Central memory CD4-positive, alpha-beta T cell (primary cell): ENCODE results near the gene MEGF6.

Source experiments
- DNase-seq: peaks from one replicate; pipeline ENCODE4 v3.0.0; 2022

MEGF6 gene

DNA sequence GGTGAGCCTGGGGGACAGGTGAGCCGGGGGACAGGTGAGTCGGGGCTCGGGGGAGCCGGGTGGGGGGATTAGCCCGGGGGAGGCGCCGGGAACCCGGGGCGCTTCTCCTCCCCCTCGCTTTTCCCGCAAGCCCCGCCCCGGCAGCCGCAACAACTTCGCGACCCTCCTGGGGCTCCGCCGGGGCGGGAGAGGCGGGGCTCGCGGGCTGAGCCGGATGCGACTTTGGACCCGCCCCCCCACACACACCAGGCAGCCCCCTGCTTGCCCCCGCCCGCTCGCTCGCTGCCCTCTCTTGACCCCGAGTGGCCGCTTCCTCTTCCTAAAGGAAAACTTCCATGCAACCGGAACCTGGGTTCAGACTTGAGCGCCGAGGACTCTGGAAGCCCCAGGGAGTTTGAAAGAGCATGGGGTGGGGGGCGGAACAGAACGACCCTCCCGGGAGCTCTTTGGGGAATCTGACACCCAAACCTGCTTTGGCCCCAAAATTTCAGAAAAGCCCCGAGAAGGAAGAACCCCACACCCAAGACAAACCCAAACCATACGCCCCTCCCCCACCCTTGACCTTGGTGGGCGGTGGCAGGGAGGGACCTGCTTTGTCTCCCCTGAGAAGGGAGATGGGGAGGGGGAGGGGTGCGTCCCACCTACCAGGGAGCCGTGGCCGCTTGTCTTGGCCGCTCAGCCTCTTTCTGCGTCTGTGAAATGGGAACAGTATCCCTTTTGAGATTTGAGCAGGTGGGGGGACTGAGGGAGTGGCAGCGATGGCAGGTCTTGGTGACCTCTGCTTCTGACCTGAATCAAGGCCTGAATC lies 156.3 kb downstream of the MEGF6 start:
- no peak for DNase-seq

DNA sequence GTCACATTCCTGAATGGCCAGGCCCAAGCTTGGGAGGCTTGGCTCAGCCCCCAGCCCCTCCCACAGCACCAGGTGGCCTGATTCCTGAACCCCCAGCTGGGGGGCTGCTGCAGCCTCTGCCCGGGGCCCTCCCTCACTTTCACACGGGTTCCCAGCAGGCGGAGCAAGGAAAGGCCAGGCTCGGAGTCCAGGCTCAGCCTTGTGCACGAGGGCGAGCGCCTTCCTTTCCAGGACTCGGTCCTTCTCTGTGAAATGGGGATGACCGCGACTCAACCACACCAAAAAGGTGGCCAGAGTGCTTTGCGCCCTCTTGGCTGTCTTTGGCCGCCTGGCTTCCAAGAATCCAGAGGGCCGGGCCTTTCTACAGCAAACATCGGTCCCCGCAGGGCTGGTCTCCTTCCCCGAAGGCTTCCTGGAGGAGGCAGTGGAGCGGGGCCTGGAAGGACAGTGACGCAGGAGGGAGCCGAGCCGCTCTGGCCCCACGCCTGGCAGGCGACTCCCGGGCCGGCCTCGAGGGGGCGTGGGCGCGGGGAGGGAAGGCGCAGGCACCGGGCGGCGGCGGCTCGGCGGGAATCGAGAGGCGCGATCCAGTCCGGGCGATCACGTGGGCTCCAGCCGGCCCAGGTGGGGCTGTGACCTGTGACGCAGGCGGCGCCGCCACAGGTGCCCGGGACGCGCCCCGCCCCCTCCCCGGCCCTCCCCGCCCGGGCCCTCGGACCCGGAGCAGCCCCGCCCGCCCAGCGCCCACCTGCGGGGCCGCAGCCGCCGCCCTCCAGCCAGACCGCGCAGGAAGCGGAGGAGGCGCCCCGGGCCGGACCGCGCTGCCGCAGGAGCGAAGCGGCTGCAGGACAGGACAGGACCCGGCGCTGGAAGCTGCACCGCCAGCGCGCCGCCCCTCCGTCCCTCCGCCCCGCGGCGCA lies 157.2 kb downstream of the MEGF6 start, which contains the start of gene ARHGEF16:
ARHGEF16 (plus strand) TSS at position 775 of the 920 bp plus-strand sequence. CDS start 8,420 bp downstream, outside the sequence.
- DNase-seq, result peak; percentile 25

GRCh38 chr1:3453203-3453761 lies 158.0 kb downstream of the MEGF6 start:
- DNase-seq, result peak; percentile 60

GRCh38 chr1:3452866-3453175 lies 158.5 kb downstream of the MEGF6 start:
- DNase-seq, result no peak

DNA sequence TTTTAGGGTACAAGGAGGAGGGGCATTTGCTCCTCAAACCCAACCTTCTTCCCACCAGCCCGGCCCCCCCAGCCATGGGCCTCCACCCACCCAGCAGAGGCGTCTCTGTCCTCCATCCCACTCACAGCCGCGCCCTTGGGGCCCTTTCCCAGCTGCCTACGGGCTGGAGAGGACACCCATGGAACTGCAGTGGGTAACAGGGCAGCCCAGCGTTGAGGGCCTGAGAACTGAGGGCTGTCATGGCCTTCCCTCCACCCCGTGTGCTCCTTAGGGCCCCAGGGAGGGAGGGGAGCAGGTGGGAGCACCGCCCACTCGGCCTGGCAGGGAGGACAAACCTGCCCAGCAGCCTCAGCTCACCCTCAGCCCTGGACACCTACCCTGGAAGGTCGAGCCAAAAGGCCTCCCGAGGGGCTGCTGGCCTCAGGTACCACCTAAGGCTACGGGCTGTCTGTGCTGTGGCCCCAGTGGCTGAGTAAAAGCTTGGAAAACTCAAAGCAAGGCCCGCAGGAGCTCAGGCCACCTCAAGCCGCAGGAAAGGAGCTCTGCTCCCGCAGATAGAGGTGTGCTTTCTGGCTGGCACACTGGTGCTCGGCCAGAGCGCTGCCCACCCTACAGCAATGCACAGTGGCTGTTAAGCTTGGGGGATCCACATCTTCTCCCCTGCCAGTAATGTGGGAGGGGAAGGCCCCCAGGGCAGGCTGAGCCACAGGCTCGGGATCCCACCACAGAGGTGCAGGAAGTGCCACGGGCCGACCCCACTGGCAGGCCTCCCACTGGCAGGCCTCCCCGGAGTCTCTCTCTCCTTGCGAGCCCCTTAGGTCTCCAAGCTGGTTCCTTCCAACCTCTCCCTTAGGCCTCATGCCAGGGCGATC lies 159.1 kb downstream of the MEGF6 start:
- DNase-seq, result no peak

DNA sequence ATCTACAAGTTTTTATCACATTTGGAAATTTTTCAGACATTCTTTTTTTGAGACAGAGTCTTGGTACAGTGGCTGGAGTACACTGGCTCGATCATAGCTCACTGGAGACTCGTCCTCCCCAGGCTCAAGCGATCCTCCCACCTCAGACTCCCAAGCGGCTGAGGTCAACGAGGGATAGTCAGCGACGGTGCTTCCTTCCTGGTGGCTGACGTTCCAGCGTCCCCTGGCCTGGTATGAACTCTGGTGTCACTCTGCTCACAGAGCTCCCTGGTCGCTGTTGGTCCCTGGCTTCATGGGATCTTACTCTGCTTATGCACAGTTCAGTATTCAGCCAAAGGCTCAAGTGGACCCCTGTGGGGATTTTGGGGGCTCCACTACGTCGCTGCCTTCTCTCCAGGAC lies 160.3 kb downstream of the MEGF6 start:
- no peak for DNase-seq

GRCh38 chr1:3450202-3450863 lies 161.0 kb downstream of the MEGF6 start:
- no peak for DNase-seq

- DNase-seq, result no peak
Observed at GRCh38 chr1:3444736-3445135, 166.6 kb downstream of the MEGF6 start.

- DNase-seq, result no peak
Observed at GRCh38 chr1:3444298-3444697, 167.0 kb downstream of the MEGF6 start.

DNA sequence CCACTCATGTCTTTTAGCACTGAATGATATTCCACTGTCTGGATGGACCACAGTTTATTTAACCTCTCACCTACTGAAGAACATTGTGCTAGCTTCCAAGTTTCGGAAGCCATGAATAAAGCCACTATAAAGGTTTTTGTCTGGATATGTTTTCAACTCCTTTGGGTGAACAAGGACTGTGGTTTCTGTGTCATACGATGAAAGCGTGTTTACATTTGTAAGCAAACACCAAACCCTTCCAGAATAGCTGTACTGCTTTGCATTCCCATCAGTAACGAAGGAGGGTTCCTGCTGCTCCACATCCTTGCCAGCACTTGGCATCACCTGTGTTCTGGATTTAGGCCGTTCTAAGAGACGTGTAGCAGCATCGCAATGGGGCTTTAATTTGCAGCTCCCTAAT lies 167.5 kb downstream of the MEGF6 start:
- DNase-seq, result no peak

DNA sequence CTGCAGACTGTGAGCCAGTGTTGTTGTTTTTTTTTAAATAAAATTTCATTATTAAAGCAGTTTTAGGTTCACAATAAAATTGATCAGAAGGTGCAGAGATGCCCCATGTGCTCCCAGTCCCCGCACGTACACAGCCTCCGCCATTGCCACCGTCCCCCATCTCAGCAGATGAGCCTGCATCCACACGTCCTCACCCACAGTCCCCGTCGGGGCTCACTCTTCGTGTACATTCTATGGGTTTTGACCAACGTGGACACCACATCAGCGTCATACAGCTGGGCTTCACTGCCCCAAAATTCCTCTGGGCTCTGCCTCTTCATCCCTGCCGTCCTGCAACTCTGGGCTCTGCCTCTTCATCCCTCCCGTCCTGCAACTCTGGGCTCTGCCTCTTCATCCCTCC lies 168.4 kb downstream of the MEGF6 start:
- no peak for DNase-seq

DNA sequence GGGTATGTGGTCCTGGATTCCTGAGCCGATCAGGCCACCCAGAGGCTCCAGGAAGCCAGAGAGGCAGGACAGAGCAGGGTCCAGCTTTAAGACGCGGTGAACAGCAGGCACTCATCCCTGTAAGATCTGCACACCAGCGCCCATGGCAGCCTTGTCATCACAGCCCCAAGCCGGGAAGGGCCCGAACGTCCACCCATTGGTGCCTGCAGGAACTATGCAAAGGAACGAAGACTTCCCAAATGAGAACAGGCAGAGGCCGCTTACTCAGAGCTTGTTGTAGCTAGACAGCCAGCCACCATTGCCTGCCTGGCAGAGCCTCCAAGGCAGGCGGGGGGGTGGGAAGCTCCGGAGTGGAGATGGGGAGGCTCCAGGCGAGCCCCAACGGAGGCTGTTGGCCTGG lies 169.0 kb downstream of the MEGF6 start:
- no peak for DNase-seq

DNA sequence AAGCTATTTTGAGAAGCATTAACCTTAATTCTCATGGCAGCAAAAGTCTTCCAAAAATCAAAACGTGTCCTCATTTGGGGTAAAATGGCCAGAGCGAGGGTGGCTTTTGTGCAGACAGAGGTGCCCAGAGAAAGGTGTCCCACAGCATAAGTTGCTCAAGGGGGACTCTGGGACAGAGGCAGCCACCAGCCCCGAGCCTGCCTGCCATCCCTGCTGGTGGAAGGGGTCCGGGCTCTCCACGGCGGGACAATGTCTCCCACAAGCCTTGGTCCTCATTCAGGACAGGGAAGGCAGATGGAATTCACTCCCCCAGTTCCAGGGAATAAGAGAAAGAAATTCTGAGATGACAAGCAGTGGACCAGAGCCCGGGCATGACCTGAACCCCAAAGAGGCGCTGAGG lies 169.4 kb downstream of the MEGF6 start:
- DNase-seq, result no peak

DNA sequence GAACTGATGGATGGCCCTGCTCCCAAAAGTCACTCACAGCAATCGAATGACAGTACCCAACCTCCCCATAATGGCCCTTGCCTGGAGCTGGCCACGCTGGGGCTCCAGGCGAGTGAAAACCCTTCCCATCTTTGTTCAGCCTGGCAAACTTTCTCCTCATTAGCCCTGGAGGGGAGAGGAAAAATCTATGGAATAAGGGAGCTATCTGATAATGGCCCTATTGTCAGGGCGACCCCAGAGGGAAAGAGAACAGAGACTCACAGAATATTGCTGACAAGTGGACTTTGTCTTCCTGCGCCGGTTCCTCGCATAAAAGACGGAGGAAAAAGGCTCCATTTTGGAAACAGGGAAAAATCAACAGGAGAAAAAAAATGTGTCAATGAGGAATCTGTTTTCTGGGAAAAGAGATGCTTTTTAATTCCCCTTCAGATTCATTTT lies 169.9 kb downstream of the MEGF6 start:
- no peak for DNase-seq

DNA sequence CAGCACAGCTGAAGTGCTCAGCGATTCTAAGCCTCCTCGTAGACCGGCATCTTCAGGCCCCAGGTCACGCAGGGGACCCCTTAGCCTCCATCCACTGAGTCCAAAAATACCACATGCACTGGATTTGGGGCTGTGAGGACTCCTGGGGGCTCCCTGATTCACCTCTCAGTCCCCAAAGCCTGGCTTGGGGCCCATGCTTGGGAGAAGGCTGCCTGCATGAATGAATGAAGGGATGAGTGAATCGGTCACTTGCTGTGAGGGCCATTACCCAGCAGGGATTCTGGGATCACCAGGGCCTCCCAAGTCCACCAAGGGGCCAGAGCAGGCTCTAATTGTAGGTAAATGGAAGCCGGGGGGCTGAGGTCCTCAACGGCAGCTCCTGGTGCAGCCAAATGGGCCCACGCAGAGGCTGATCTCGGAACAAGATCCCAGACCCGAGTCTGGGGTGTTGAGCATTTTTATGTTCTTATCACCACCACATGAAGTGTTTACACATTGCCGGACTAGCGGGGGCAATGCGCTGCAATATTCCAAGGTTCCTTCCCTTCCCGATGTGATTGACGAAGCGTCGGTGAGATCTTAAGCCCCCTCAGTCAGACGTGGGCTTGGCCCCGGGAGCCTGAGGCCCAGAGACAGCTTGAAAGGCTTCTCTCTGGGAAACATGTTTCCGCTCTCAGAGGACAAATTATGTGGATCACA lies 170.4 kb downstream of the MEGF6 start:
- no peak for DNase-seq

- DNase-seq, result no peak
Observed at GRCh38 chr1:3440300-3440681, 171.0 kb downstream of the MEGF6 start.
